Spinal cord (tissue), 10 donors: Measurements from ENCODE around the gene OPN4. TPM values are rescaled to one million over a fixed set of nuclear protein-coding genes. Genes with fewer than 3 reads are reported as not detected.
A peak's percentile ranks its signal among the peaks of the same experiment; 100 is the strongest.
"Not testable (repeated sequence)": the region's sequence is repeated elsewhere in the genome, so short reads cannot be mapped to it uniquely, and the experiment has no call there.

Source experiments
- DNase-seq, 6 donors: peaks; one replicate each; pipeline versions ENCODE4 v3.0.0 to v3.0.0-alpha.2; 2013 to 2015; ENCODE audit warnings: low spot score in 6 of 6, low read depth in 4 of 6
- H3K27ac ChIP-seq: one replicate; pipeline ENCODE4 v1.5.1; 2013; ENCODE audit warnings: low read depth, low read length, control low read depth
- H3K27me3 ChIP-seq: one replicate; pipeline ENCODE4 v1.6.1; 2013; ENCODE audit warnings: low read length; ENCODE audit not compliant: control insufficient read depth, insufficient read depth
- H3K36me3 ChIP-seq: one replicate; pipeline ENCODE4 v1.6.1; 2013; ENCODE audit warnings: low read length; ENCODE audit not compliant: control insufficient read depth, insufficient read depth
- H3K4me1 ChIP-seq: one replicate; pipeline ENCODE4 v1.6.1; 2013; ENCODE audit warnings: low read length; ENCODE audit not compliant: control insufficient read depth, insufficient read depth
- H3K4me3 ChIP-seq: one replicate; pipeline ENCODE4 v1.5.1; 2013; ENCODE audit warnings: low read depth, low read length, control low read depth
- H3K9me3 ChIP-seq: one replicate; pipeline ENCODE4 v1.6.1; 2013; ENCODE audit warnings: low read length; ENCODE audit not compliant: control insufficient read depth, insufficient read depth
- WGBS: methylation state at CpG from one replicate; pipeline ENCODE4 v1.1.5; 2013; ENCODE audit warnings: missing lambda C conversion rate; ENCODE audit not compliant: insufficient coverage; 5-methylcytosine and 5-hydroxymethylcytosine counted together
- long read RNA-seq, 4 donors: transcript quantifications; one replicate each; lab custom pipeline, GENCODE V29; 2026
- polyA plus RNA-seq, 2 donors: library from polyadenylated mRNA; unstranded; fragments of 120-200 nt; gene quantifications; one replicate each; pipeline ENCODE4 v1.2.1, GENCODE V29; 2013; ENCODE audit not compliant: insufficient read length in 2 of 2
- total RNA-seq, 2 donors: library from RNA; depleted of rRNA in 1 of 2; stranded (reverse); fragments of 120-200 nt in 1 of 2; fragments of >200 nt in 1 of 2; gene quantifications; one replicate each; pipeline versions ENCODE4 v1.2.3 to v1.2.4, GENCODE V29; 2013 to 2014
- donor health status: healthy.

The OPN4 gene, protein sequence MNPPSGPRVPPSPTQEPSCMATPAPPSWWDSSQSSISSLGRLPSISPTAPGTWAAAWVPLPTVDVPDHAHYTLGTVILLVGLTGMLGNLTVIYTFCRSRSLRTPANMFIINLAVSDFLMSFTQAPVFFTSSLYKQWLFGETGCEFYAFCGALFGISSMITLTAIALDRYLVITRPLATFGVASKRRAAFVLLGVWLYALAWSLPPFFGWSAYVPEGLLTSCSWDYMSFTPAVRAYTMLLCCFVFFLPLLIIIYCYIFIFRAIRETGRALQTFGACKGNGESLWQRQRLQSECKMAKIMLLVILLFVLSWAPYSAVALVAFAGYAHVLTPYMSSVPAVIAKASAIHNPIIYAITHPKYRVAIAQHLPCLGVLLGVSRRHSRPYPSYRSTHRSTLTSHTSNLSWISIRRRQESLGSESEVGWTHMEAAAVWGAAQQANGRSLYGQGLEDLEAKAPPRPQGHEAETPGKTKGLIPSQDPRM
- total RNA-seq (not detected), polyA plus RNA-seq (under 1 TPM in 1 of 2 donors, not detected in 1; 0.17 TPM)
- long read RNA-seq, donor 1, result 0 reads
- long read RNA-seq, donor 2, result 0 reads
- long read RNA-seq, donor 3, result 0 reads
- long read RNA-seq, donor 4, result 0 reads

DNA sequence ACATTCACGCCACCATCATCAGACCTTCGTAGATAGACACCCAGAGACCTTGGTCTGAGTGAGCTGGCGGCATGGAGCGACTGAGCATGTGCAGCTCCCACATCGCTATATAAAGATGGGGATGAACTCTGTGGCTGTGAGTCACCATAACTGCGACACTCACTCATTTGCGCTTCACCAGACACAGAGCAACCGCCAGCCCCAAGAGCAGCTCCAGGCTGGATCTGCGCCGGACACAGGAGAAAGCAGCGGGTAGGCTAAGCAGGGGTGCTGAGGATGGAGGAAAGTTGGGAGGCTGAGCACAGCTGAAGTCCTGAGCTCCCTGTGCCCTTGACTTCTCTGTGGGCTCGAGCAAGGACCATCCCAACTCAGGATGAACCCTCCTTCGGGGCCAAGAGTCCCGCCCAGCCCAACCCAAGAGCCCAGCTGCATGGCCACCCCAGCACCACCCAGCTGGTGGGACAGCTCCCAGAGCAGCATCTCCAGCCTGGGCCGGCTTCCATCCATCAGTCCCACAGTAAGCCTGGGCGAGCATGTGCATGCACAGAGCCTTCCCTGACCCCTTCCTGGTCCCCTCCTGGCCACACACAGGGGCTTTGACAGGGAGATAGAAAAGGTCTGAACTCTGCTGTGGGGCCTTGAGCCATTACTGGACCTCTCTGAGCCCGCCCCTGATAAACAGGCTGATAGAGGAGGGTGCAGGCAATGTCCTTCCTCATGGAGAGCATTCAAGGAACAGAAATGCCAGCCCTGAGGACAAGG is at the start of gene OPN4:
TSS of gene OPN4 (plus strand) at position 137 of the 762 bp plus-strand sequence. CDS start at position 374, 237 bp downstream.
- Histone ChIP-seq H3K9me3 (no peaks in the 10 kb centered on the region), H3K4me1 (peaks cover 7% of the 10 kb centered on the region), H3K4me3 (no peak within 1 kb of the TSS), H3K27me3 (no peaks in the 10 kb centered on the region), H3K27ac (no peak within 1 kb of the TSS), H3K36me3 (no peaks in the 10 kb centered on the region)
- 90% methylated on average over 14 of the region's 17 CpGs for WGBS
- peak in 1 of 6 donors; percentile 42 for DNase-seq

DNA sequence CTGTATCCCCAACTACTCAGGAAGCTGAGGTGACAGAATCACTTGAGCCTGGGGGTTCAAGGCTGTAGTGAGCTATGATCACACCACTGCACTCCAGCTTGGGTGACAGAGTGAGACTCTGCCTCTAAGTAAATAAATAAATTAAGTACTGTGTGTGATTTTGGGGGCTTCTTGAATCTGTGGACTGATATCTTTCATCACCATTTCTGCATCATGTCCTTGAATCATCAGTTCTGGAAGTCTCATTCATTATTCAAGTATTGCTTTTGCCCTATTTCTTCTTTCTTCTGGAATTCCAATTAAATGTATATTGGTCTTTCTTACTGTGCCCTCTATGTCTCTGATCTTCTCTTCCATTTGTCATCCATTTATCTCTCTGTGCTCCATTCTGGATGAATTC is 46.7 kb upstream of the OPN4 start:
- DNase-seq, result no peak
- Histone ChIP-seq H3K27me3 (no peaks in the 10 kb centered on the region), H3K4me1 (no peaks in the 10 kb centered on the region)

DNA sequence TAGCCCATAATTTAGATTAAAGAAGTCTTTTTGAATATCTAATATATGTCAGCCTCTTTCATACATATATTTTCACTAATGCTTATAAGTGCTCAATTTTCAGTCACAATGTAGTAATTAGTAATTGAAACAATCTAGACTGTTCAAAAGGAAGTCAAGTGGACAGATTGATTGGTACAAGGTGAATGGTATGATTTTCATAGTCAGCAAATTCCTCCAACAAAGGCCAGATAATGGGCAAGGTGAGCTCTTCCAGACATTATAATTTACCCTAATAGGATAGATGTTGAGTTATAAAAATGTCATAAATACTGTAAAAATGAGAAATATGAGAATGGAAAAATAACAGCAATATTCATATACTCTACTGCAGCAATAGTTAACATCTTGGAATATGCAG is 44.4 kb upstream of the OPN4 start:
- Histone ChIP-seq H3K36me3 (no peaks in the 10 kb centered on the region), H3K4me1 (no peaks in the 10 kb centered on the region), H3K4me3 (no peak overlapping the region)

More for the DNA sequence above, 46.7 kb upstream of the OPN4 start:
- Histone ChIP-seq H3K27ac (no peak overlapping the region), H3K9me3 (no peaks in the 10 kb centered on the region), H3K4me3 (no peak overlapping the region), H3K36me3 (no peaks in the 10 kb centered on the region)

DNA sequence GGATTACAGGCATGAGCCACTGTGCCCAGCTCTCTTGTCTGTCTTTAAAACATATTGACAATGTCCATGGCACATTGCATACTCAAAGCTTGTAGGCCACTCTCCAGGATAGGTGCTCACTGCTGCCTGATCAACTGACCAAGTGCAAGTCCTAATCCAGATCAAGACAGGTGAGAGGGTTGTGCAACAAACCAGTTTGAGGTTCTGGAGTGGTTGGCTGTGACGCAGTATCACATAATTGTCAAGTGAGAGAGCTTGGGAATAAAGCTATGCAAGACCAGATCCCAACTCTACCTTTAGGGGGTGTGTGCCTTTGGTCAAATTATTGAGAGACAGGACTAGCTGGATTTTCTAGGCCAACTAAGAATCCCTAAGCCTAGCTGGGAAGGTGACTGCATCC is 43.0 kb upstream of the OPN4 start:
- no peaks in the 10 kb centered on the region for H3K4me1 ChIP-seq
- no peak overlapping the region for H3K27ac ChIP-seq
- no peak overlapping the region for H3K4me3 ChIP-seq
- H3K9me3 ChIP-seq, result no peaks in the 10 kb centered on the region
- H3K36me3 ChIP-seq, result no peaks in the 10 kb centered on the region
- DNase-seq, result no peak
- H3K27me3 ChIP-seq, result no peaks in the 10 kb centered on the region
- no CpG with 5 or more reads among the region's 1 CpG for WGBS

More for the DNA sequence above, 44.4 kb upstream of the OPN4 start:
- Histone ChIP-seq H3K27ac (no peak overlapping the region), H3K9me3 (no peaks in the 10 kb centered on the region), H3K27me3 (no peaks in the 10 kb centered on the region)
- DNase-seq, result no peak

DNA sequence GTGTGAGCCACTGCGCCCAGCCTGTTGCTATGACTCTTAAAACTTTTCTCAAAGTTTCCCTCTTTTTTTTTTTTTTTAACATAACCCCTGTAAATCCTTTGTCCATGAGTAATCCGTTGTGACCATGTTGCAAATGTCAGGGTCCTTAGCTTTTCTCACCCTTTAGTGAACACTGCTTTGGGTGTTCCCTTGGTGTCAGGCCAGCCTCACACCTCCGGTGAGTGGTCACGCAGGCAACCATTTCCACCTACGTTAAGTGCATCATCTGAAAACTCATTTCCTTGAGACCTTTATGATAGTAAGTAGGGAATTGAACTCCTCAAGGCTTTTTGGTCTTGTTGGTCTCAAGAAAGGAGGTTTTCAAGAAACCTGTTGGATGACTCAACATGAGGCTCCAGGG is 41.3 kb upstream of the OPN4 start:
- WGBS, result 88% methylated on average over 5 of the region's 5 CpGs
- Histone ChIP-seq H3K4me1 (no peaks in the 10 kb centered on the region), H3K9me3 (no peaks in the 10 kb centered on the region), H3K36me3 (no peaks in the 10 kb centered on the region), H3K4me3 (no peak overlapping the region), H3K27ac (no peak overlapping the region), H3K27me3 (no peaks in the 10 kb centered on the region)
- DNase-seq, result no peak

DNA sequence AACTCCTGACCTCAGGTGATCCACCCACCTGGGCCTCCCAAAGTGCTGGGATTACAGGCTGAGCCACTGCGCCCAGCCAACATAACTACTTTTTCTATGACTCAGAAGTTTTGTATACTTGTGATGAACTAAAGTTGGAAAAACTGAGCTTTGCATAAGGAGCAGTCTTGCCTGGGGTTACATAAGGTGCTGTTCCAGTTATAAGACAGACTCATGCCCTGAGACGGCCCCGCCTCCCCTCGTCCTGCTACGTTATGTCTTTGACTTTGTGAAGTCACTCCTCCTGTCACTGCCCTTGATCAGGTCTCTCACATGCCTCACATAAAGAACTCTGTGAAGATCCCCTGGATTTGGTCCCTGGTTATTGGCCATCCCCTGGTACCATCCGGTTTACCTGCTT is 40.4 kb upstream of the OPN4 start:
- H3K4me1 ChIP-seq, result no peaks in the 10 kb centered on the region
- 96% methylated on average over 5 of the region's 6 CpGs for WGBS
- no peaks in the 10 kb centered on the region for H3K9me3 ChIP-seq
- no peak overlapping the region for H3K4me3 ChIP-seq
- DNase-seq, result no peak
- no peaks in the 10 kb centered on the region for H3K27me3 ChIP-seq
- no peak overlapping the region for H3K27ac ChIP-seq
- no peaks in the 10 kb centered on the region for H3K36me3 ChIP-seq

DNA sequence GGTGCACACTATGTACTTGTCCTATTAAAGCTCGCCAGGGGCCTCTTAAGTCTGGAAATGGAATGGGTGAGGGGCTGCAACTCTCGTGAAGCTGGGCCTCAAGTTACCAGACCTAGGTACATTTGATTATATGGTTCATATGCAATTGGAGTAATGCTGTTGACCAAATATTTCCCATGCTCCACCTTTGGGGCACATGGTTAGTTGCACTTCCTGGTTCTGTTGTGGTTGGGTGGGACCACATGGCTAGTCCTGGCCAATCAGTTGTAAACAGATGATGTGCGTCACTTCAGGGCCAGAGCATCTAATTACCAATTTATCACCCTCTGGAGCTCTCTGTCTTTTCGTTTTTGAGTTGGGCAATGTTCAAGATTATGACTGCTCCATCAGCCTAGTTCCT is 39.5 kb upstream of the OPN4 start:
- Histone ChIP-seq H3K9me3 (no peaks in the 10 kb centered on the region), H3K27ac (no peak overlapping the region), H3K27me3 (no peaks in the 10 kb centered on the region), H3K4me3 (no peak overlapping the region), H3K36me3 (no peaks in the 10 kb centered on the region), H3K4me1 (no peaks in the 10 kb centered on the region)
- no peak for DNase-seq
- 91% methylated on average over 1 of the region's 4 CpGs for WGBS

DNA sequence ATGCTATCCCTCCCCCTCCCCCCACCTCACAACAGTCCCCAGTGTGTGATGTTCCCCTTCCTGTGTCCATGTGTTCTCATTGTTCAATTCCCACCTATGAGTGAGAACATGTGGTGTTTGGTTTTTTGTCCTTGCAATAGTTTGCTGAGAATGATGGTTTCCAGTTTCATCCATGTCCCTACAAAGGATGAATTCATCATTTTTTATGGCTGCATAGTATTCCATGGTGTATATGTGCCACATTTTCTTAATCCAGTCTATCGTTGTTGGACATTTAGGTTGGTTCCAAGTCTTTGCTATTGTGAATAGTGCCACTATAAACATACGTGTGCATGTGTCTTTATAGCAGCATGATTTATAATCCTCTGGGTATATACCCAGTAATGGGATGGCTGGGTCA is 37.1 kb upstream of the OPN4 start:
- not testable (repeated sequence) for H3K36me3 ChIP-seq, H3K4me3 ChIP-seq, DNase-seq, H3K27ac ChIP-seq, H3K4me1 ChIP-seq, H3K27me3 ChIP-seq, H3K9me3 ChIP-seq
- WGBS, result no CpG with 5 or more reads among the region's 2 CpGs

DNA sequence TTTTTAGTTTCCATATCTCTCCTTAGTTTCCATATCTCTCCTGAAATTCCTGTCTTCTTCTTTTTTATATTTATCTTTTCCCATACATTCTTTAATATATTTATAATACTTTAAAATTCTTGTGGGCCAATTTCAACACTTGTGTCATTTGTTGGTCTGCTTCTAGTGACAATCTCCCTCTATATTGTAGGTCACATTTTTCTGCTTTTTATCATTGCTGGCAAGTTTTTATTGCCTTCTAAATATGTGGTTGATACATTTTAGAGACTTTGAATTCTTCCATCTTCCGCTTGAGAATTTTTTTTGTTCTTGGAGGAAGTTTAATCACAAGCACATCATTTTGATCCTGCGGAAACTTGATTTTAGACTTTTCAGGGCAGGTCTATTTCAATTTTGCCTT is 26.0 kb upstream of the OPN4 start:
- 100% methylated on average over 1 of the region's 2 CpGs for WGBS

More for the DNA sequence above, 26.0 kb upstream of the OPN4 start:
- H3K36me3 ChIP-seq, result no peaks in the 10 kb centered on the region
- H3K27me3 ChIP-seq, result peaks cover 11% of the 10 kb centered on the region
- no peak overlapping the region for H3K27ac ChIP-seq
- DNase-seq, result no peak
- H3K4me3 ChIP-seq, result no peak overlapping the region
- peaks cover 8% of the 10 kb centered on the region for H3K4me1 ChIP-seq
- H3K9me3 ChIP-seq, result no peaks in the 10 kb centered on the region
